DMS79 treated with DMSO at 0.1 percent for 48 hours (cell line): Measurements from ENCODE around the gene MEIS3.

Experiments
- DNase-seq: peaks from one replicate; lab custom pipeline; 2025; lab: John Stamatoyannopoulos, UW

Gene MEIS3

DNA sequence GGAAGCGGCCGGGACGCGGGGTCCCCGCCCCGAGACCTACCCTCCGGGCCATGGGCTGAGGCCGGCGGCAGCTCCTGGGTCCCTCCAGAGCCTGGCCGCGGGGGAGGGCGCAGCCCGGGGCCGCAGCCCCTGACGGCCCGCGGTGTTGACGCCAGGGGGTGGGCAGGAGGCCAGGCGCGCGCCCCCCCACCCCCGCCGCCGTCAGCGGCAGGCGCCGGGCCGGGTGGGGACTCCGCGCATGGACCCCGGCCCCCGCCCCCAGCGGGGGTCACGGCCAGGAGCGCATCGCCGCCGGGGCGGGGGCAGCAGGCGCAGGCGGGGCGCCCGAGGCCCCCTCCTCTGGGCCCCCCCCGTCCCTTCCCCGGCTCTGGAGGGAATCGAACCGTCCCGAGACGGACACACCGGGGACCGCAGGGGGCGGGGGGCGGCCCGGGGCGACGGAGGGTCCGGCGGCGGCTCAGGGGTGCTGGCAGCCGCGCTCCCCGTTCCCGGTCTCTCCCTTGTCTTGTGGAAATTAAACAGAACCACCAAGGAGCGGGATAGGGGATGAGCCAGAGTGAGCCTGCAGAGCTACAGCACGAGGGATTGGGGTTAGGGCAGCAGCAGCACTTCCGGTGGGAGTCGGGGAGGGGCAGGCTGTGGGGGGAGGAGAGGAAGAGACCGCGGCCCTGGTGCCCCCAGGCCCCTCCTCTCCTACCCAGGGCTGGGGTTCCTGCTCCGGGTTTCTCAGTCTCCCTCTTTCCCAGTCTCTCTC lies at the start of gene MEIS3:
TSS of gene MEIS3 (minus strand) at position 498 of the 754 bp plus-strand sequence. CDS start at position 52, 446 bp downstream.
- no peak for DNase-seq

DNA sequence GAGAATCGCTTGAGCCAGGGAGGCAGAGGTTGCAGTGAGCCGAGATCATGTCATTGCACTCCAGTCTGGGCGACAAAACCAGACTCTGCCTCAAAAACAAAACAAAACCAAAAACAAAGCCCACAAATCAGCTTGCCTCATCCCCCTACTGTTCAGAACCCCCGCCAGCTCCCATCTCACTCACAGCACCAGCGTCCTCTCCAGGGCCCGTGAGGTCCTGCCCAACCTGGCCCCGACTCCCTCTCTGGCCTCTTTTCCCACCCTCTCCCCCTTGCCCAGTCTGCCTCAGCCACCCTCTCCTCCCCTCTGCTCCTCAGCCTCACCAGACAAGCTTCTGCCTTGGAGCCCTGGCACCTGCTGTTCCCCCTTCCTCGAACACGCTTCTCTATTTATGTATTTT lies 48.6 kb upstream of the MEIS3 start:
- no peak for DNase-seq

DNA sequence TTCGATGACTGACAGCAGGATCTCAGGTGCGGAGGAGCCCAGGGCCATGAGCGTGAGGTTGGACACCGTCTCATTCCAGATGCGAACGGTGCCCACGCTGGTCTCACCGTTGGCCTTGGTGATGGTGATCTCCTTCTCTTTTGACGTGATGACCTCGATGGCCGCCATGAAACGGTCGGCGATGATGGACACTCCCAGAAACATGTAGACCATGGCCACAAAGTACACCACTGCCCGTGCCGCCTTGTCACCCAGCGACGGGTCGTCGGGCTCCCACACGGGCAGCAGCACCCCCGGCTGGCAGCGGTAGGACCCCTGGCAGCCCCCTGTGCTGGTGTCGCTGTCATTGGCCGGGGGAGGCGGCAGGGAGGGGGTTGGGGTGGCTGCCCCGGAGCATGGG lies 46.6 kb upstream of the MEIS3 start:
- no peak for DNase-seq

- no peak for DNase-seq
These were observed 45.5 kb upstream of the MEIS3 start for GRCh38 chr19:47464675-47465419.

GRCh38 chr19:47461876-47462275 lies 42.5 kb upstream of the MEIS3 start:
- no peak for DNase-seq

- no peak for DNase-seq
These were observed 40.1 kb upstream of the MEIS3 start for GRCh38 chr19:47459477-47459876.

DNA sequence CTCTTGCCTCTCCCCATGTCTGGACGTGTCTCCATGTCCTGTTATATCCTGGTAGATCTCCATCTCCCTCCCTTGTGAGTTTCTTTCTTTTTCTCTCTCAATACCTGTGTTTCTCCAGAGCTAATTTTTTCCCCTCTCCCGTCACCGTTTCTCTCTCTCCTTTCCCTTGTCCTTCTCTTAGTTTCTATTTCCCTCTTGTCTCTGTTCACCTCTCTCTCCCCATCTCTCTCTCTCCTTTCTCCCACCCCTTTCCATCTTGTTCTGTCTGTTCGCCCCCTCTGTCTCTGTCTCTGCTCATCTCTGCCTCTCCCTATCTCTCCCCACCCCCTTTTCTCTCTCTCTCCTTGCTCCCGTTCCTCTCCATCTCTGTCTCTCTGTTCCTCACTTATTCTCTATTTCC lies 39.3 kb upstream of the MEIS3 start:
- no peak for DNase-seq

- no peak for DNase-seq
These were observed 37.6 kb upstream of the MEIS3 start for GRCh38 chr19:47456721-47457474.

DNA sequence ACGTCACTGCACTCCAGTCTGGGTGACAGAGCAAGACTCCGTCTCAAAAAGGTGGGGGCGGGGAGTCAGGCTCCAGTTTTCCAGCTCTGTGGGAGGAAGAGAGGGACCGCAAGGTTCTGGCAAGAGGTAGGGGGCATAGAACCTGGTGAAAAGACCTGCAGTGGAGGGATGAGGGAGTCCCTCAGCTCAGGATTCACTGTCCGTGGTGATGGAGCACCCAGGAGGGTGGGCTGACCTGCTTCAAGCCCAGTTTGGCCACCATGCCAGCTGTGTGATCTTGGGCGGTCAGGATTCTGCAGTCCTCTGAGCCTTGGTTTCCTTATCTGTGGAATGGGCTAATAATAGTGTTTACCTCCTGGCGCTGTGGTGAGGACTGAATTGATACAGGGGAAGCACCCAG lies 31.2 kb upstream of the MEIS3 start:
- DNase-seq: no peak

DNA sequence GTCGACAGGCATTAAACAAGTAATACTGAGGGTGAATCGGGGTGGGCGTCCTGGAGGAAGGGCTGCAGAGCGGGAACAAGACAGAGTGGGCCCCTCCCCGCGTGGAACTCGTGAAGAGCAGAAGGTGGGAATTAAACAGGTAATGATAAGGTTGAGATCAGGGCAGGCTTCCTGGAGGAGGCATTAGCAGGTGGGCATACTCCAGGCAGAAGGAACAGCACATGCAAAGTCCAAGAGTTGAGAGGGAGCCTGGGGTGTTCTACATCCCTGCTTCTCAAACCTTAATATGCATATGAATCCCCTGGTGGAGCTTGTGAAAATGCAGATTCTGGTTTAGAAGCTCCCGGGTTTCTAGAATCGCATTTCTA lies 29.0 kb upstream of the MEIS3 start:
- DNase-seq: no peak

DNA sequence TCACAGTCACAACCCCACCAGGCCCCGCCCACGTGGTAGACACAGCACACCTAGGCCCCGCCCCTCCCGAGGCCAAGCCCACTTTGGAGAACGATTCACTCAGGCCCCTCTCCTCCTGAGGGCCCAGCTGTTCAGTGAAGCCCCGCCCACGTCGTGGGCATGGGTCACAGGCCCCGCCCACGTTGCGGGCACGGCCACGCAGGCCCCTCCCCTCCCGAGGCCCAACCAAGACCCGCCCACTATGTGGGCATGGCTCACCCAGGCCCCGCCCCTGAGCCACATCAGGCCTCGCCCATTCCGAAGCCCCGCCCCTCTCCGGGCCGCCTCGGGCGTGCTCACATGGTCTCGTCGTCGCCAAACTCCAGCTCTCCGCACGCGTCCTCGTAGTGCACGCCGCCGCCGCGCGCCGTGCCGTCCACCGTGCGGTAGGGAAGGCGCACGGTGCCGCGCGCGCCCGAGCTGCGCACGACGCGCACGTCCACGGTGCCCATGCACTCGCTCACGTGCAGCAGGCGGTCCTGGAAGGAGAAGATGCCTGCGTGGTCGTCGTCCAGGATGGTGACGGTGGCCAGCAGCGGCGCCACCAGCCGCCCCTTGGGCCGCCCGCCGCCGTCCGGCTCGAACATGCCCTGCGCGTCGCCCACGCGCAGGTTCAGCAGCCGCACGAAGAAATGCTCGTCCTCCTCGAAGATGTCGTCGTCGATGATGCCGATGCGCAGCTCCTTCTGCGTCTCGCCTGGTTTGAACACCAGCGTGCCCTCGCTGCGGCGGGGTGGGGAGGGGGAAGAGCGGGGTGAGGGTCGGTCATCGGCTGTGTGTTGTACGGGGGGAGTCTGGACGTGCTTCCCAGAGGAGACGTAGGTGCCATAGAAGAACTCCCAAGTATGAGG lies 28.4 kb upstream of the MEIS3 start:
- DNase-seq: no peak

GRCh38 chr19:47446534-47447469 lies 27.5 kb upstream of the MEIS3 start:
- no peak for DNase-seq

DNA sequence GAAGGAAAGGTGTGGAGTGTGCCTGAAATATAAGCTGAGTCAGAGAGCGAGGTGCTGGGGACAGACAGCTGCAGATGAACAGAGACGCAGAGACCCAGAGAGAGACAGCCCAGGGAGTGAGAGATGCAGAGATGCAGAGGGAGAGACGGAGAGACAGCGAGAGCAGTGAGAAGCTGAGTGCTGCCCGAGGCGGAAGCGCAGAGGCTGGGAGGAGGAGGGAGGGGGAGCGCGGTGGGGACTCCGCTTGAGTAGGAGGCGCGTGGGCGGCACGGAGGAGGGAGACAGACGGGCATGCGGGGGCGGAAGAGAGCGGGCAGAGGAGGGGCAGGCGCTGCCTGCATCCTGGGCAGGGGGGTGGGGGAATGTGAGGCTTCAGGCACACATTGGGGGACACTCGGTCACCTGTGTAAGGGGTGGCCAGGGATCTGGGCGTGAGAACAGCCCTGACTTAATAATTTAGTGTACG lies 26.6 kb upstream of the MEIS3 start:
- DNase-seq: peak; percentile 33

DNA sequence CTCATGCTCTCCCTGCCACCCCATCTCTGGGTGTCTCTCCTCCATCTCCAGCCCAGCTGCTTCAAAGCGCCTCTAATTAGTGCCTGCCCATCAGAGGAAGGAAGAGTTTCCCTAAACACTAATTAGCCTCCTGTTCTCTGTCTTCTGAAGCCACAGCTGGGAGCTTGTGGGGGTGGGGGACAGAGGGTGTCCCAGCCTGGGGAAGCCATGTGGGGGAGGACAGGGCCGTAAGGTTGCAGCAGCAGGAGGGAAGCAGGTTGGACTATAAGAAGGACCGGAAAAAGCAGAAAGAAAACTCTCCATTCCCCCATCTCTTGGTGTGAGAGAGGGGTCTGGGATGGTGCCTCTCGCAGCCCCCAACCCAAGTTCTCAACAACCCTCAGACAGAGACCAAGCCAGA lies 26.2 kb upstream of the MEIS3 start:
- DNase-seq: no peak

GRCh38 chr19:47444388-47444821 lies 25.1 kb upstream of the MEIS3 start:
- no peak for DNase-seq

DNA sequence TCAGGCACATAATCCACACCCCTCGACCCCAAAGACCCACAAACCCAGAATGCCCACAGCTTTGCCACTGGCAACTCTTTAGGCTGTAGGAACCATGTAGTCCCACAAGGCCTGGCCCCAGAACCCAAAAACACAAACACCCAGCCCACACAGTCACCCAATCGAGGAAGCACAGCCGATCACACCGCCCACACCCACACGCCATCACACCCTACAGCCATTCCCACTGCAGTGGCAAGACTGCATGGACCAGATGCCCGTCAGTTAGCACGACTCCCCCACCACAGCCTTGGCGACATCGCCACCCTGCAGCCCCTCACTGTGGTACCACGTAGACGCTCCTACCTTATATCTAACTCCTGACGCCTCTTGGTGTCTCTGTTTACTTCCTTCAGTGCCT lies 24.0 kb upstream of the MEIS3 start:
- DNase-seq: no peak

- no peak for DNase-seq
These were observed 19.5 kb upstream of the MEIS3 start for GRCh38 chr19:47438793-47439220.

- no peak for DNase-seq
These were observed 18.2 kb upstream of the MEIS3 start for GRCh38 chr19:47437500-47437899.

DNA sequence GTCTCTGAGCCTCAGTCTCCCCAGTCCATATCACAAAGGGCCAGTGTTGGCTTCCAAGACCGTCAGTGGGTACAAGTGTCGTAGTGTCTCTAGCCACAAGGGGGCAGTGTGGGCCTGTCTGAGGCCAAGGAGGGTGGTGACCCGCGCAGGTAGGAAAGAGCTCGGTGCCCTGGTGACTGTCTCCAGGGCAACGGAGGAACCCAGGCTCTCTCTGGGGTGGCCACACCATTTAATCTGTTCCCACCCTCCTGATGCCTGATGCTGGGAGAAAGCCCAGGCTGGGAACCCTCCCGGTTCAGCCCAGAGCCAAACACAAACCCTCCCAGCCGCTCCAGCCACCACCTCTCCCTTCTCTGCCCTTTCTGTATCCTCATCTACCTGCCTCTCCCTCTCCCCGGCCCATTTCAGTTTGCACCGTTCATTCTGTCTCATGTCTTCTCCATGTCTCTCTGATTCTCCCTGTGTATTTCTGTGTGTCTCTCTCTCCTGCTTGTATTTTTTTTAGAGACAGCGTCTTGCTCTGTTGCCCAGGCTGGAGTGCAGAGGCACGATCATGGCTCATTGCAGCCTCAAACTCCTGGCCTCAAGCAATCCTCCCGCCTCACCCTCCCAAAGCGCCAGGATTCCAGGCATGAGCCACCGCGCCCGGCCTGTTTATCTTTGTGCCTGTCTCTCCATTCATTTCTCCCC lies 17.5 kb upstream of the MEIS3 start:
- DNase-seq: peak; percentile 85

DNA sequence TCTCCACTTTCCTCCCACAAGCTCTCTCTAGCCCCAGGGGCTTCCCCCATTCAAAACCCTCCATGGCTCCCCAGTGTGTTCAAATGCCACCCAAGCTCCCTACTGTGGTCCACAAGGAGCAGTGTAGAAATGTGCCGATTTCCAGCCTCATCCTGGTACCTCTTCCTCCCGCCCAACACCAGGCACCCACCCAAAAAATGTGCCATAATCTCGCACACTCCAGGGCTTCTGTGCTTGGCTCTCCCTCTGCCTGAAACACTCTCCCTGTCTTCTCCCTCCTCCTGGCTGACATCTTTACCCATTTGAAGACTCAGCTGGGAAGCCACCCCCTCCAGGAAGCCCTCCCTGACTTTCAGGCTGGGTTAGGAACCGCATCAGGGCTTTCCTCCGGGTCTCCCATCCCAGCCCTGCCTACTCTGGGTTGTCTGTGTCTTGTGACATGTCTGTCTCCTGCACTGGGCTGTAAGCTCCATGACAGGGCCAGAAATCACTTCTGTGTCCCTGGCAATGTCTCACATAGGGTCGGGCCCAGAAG lies 16.6 kb upstream of the MEIS3 start:
- no peak for DNase-seq
